ENCODE measurements around the gene SLFN13. TPM values are rescaled to one million over a fixed set of nuclear protein-coding genes. Genes with fewer than 3 reads are reported as not detected.

The SLFN13 gene
- total RNA-seq, 1 experiment from 2014 or later, result 10.1 TPM

GRCh38 chr17:35438433-35438832 is 10.1 kb downstream of the SLFN13 start:
- Histone ChIP-seq H3K4me1 (ENCODE audit: insufficient read depth, low read length) (no peaks in the 10 kb centered on the region; the same call in none of the 2 replicates), H2BK20ac (ENCODE audit: low read depth, low read length, poor library complexity, severe bottlenecking) (no peak overlapping the region), H3K27me3 (ENCODE audit: insufficient read depth, low read length) (peaks cover 5% of the 10 kb centered on the region; the same call in 1 of the 2 replicates), H3K56ac (ENCODE audit: insufficient read length, low read depth, low read length) (no peak overlapping the region), H2AFZ (ENCODE audit: low read length) (no peak overlapping the region), H3K23me2 (ENCODE audit: insufficient read length, low read depth, low read length, poor library complexity, severe bottlenecking) (no peaks in the 10 kb centered on the region), H2BK5ac (ENCODE audit: insufficient read length, low read length) (no peak overlapping the region), H4K5ac (ENCODE audit: insufficient read length, low read depth, low read length) (no peak overlapping the region), H3K79me2 (ENCODE audit: insufficient read depth, low read length) (no peaks in the 10 kb centered on the region), H3K4ac (ENCODE audit: low read depth, low read length) (no peak overlapping the region), H2AK5ac (ENCODE audit: insufficient read length, low read length) (no peak overlapping the region), H3K27ac (ENCODE audit: insufficient read length, low read depth, low read length) (no peak overlapping the region), H4K8ac (replicated peaks; ENCODE audit: insufficient read length, low read depth, low read length) (no peak overlapping the region), H3K9me3 (ENCODE audit: control insufficient read depth, low read depth, low read length) (no peaks in the 10 kb centered on the region), H4K20me1 (ENCODE audit: control insufficient read depth, insufficient read depth, insufficient read length) (no peaks in the 10 kb centered on the region), H3K4me2 (ENCODE audit: insufficient read depth, insufficient read length, low read length) (no peak overlapping the region), H3K18ac (ENCODE audit: insufficient read length, low read depth, low read length) (no peak overlapping the region), H3K79me1 (ENCODE audit: insufficient read depth, low read depth, low read length, poor library complexity, severe bottlenecking) (no peaks in the 10 kb centered on the region), H3K9ac (ENCODE audit: extremely low read depth, insufficient read length, low read length) (no peak overlapping the region), H3K23ac (ENCODE audit: insufficient read length, low read depth, low read length) (no peak overlapping the region), H3T11ph (ENCODE audit: low read length) (no peak overlapping the region), H2BK120ac (ENCODE audit: low read depth, low read length, poor library complexity, severe bottlenecking) (no peak overlapping the region), H2BK12ac (ENCODE audit: insufficient read length, low read depth, low read length) (no peak overlapping the region), H3K14ac (ENCODE audit: insufficient read depth, low read length) (no peak overlapping the region), H4K91ac (ENCODE audit: insufficient read length, low read depth, low read length) (no peak overlapping the region), H2BK15ac (ENCODE audit: low read depth, low read length) (no peak overlapping the region)
- H3K9me3 Mint-ChIP-seq, result no peaks in the 10 kb centered on the region; a peak in 1 of 5 replicates
- H3K27ac Mint-ChIP-seq, result no peak overlapping the region
- H3K27me3 Mint-ChIP-seq (ENCODE audit: low read depth), result peaks cover 29% of the 10 kb centered on the region
- peaks cover 19 to 23% of the 10 kb centered on the region in 2 experiments for H3K4me1 Mint-ChIP-seq
- H3K36me3 Mint-ChIP-seq (ENCODE audit: insufficient read depth in 1 of 3, low read depth in 3 of 3), result peaks cover 0 to 2% (median 0%) of the 10 kb centered on the region in 3 experiments; a peak in 3 of 7 replicates
- TF ChIP-seq, protein P1, sequence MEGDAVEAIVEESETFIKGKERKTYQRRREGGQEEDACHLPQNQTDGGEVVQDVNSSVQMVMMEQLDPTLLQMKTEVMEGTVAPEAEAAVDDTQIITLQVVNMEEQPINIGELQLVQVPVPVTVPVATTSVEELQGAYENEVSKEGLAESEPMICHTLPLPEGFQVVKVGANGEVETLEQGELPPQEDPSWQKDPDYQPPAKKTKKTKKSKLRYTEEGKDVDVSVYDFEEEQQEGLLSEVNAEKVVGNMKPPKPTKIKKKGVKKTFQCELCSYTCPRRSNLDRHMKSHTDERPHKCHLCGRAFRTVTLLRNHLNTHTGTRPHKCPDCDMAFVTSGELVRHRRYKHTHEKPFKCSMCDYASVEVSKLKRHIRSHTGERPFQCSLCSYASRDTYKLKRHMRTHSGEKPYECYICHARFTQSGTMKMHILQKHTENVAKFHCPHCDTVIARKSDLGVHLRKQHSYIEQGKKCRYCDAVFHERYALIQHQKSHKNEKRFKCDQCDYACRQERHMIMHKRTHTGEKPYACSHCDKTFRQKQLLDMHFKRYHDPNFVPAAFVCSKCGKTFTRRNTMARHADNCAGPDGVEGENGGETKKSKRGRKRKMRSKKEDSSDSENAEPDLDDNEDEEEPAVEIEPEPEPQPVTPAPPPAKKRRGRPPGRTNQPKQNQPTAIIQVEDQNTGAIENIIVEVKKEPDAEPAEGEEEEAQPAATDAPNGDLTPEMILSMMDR (conservative IDR thresholded peaks at IDR 0.05), result no peak
- H3K4me3 Mint-ChIP-seq, result no peak overlapping the region
- no peak for DNase-seq

All from H9 (cell line).